Upper lobe of right lung (tissue), 1 donor: ENCODE results near the gene GPS2. TPM values are rescaled to one million over a fixed set of nuclear protein-coding genes. Genes with fewer than 3 reads are reported as not detected.

Source experiments
- ATAC-seq: fragments of 200-7000 bp; cut with Tn5 transposase; one replicate; pipeline ENCODE4 v1.9.1; 2020; ENCODE audit warnings: mild to moderate bottlenecking, moderate library complexity
- DNase-seq: peaks from one replicate; pipeline ENCODE4 v3.0.0-alpha.2; 2020
- H3K27ac ChIP-seq: fragments of 200-600 bp; one replicate; pipeline ENCODE4 v1.8.0; 2022
- H3K27me3 ChIP-seq: fragments of 200-600 bp; one replicate; pipeline ENCODE4 v1.8.0; 2022; ENCODE audit warnings: mild to moderate bottlenecking
- H3K36me3 ChIP-seq: fragments of 200-600 bp; one replicate; pipeline ENCODE4 v1.8.0; 2022
- H3K4me1 ChIP-seq: fragments of 200-600 bp; one replicate; pipeline ENCODE4 v1.8.0; 2022
- H3K4me3 ChIP-seq: fragments of 200-600 bp; one replicate; pipeline ENCODE4 v1.8.0; 2022; ENCODE audit warnings: mild to moderate bottlenecking
- H3K9me3 ChIP-seq: fragments of 200-600 bp; one replicate; pipeline ENCODE4 v1.8.0; 2022
- CTCF ChIP-seq: fragments of 200-600 bp; IDR thresholded peaks from one replicate; pipeline ENCODE4 v1.8.0; 2022; ENCODE audit warnings: antibody characterized with exemption
- intact Hi-C: fragments of 100-400 bp; cut with DNase I; formaldehyde crosslinking; loops from one replicate; pipeline ENCODE4 v1.11.0; 2022
- total RNA-seq: library from RNA; stranded (reverse); fragmentation: NEBNext Ultra II Directional; extraction: Animal tissue kit (Norgen Biotek cat#: 25700); gene quantifications from one replicate; pipeline ENCODE4 v1.2.1, GENCODE V29; 2021
- donor health status: DM: no; HTN: yes; CAD: no; lungs with severe emphysema.

Gene GPS2
- total RNA-seq, 1 donor from 2014 or later, result 62.9 TPM

GRCh38 chr17:7289256-7290032, 25.7 kb downstream of the GPS2 start:
- no peak overlapping the region for H3K4me3 ChIP-seq
- intact Hi-C loops, result no loop called here
- DNase-seq, result no peak

GRCh38 chr17:7285679-7286078, 29.5 kb downstream of the GPS2 start:
- peaks cover 19% of the 10 kb centered on the region for H3K4me1 ChIP-seq
- no peak overlapping the region for H3K4me3 ChIP-seq
- ATAC-seq (no peak), DNase-seq (no peak)
- intact Hi-C loops, result no loop called here
- no peak for TF ChIP-seq CTCF
- peaks cover 9% of the 10 kb centered on the region for H3K27me3 ChIP-seq
- no peaks in the 10 kb centered on the region for H3K9me3 ChIP-seq
- no peaks in the 10 kb centered on the region for H3K36me3 ChIP-seq
- no peak overlapping the region for H3K27ac ChIP-seq

More at GRCh38 chr17:7289256-7290032, 25.7 kb downstream of the GPS2 start:
- peaks cover 40% of the 10 kb centered on the region for H3K27me3 ChIP-seq
- no peaks in the 10 kb centered on the region for H3K4me1 ChIP-seq
- H3K9me3 ChIP-seq, result no peaks in the 10 kb centered on the region
- no peak for ATAC-seq
- H3K36me3 ChIP-seq, result no peaks in the 10 kb centered on the region
- TF ChIP-seq CTCF, result no peak
- H3K27ac ChIP-seq, result no peak overlapping the region

- no peak for ATAC-seq
- DNase-seq, result no peak
- H3K36me3 ChIP-seq, result no peaks in the 10 kb centered on the region
- no peak overlapping the region for H3K27ac ChIP-seq
- H3K4me1 ChIP-seq, result peaks cover 20% of the 10 kb centered on the region
- no peak overlapping the region for H3K4me3 ChIP-seq
- H3K9me3 ChIP-seq, result no peaks in the 10 kb centered on the region
- H3K27me3 ChIP-seq, result peaks cover 9% of the 10 kb centered on the region
- intact Hi-C loops, result no loop called here
- TF ChIP-seq CTCF, result no peak
Measured at GRCh38 chr17:7284911-7285310, 30.2 kb downstream of the GPS2 start.

- no peaks in the 10 kb centered on the region for H3K9me3 ChIP-seq
- H3K36me3 ChIP-seq, result no peaks in the 10 kb centered on the region
- ATAC-seq, result no peak
- peaks cover 20% of the 10 kb centered on the region for H3K4me1 ChIP-seq
- DNase-seq, result no peak
- intact Hi-C loops, result no loop called here
- H3K27me3 ChIP-seq, result peaks cover 9% of the 10 kb centered on the region
- TF ChIP-seq CTCF, result no peak
- no peak overlapping the region for H3K27ac ChIP-seq
- H3K4me3 ChIP-seq, result no peak overlapping the region
Measured at GRCh38 chr17:7283471-7284216, 31.5 kb downstream of the GPS2 start.

GRCh38 chr17:7282752-7283321, 32.3 kb downstream of the GPS2 start:
- H3K27me3 ChIP-seq, result peaks cover 6% of the 10 kb centered on the region
- no peak for ATAC-seq
- no peaks in the 10 kb centered on the region for H3K36me3 ChIP-seq
- peaks cover 20% of the 10 kb centered on the region for H3K4me1 ChIP-seq
- no peak for DNase-seq
- intact Hi-C loops, result no loop called here
- H3K27ac ChIP-seq, result no peak overlapping the region
- no peaks in the 10 kb centered on the region for H3K9me3 ChIP-seq
- H3K4me3 ChIP-seq, result no peak overlapping the region
- no peak for TF ChIP-seq CTCF
